Measurements from ENCODE around the gene UNG.

UNG gene

GRCh38 chr12:109092497-109093021 lies 4.8 kb upstream of the UNG start:
- peak; percentile 34 for DNase-seq

- peak; percentile 94 for DNase-seq
Measured at GRCh38 chr12:109093022-109093918, 4.1 kb upstream of the UNG start, which contains the start of gene ALKBH2. Gene ALKBH2 (minus strand): TSS chr12:109093472. CDS start chr12:109092786, 686 bp downstream.

GRCh38 chr12:109097140-109097434 lies 310 bp upstream of the UNG start:
- no peak for DNase-seq

- DNase-seq, result peak; percentile 50
Measured at GRCh38 chr12:109098183-109098604, 797 bp downstream of the UNG start.

GRCh38 chr12:109098651-109099050 lies 1.3 kb downstream of the UNG start:
- DNase-seq, result no peak

- peak; percentile 43 for DNase-seq
Measured at GRCh38 chr12:109099431-109100020, 2.1 kb downstream of the UNG start.

GRCh38 chr12:109100741-109101140 lies 3.3 kb downstream of the UNG start:
- DNase-seq, result no peak

GRCh38 chr12:109102491-109102890 lies 5.1 kb downstream of the UNG start:
- no peak for DNase-seq

- DNase-seq, result no peak
Measured at GRCh38 chr12:109105176-109105575, 7.8 kb downstream of the UNG start.

- DNase-seq, result no peak
Measured at GRCh38 chr12:109109746-109110350, 12.5 kb downstream of the UNG start.

- DNase-seq, result peak; percentile 73
Measured at GRCh38 chr12:109110988-109111495, 13.6 kb downstream of the UNG start.

- DNase-seq, result no peak
Measured at GRCh38 chr12:109112720-109113465, 15.5 kb downstream of the UNG start.

GRCh38 chr12:109113661-109114321 lies 16.4 kb downstream of the UNG start:
- DNase-seq, result no peak

GRCh38 chr12:109114644-109115043 lies 17.2 kb downstream of the UNG start:
- no peak for DNase-seq

- DNase-seq, result no peak
Measured at GRCh38 chr12:109115404-109115757, 18.0 kb downstream of the UNG start.

- no peak for DNase-seq
Measured at GRCh38 chr12:109115758-109116610, 18.6 kb downstream of the UNG start, which contains the start of gene ACACB. Gene ACACB (plus strand): TSS chr12:109116587. CDS start chr12:109139406, 22,819 bp downstream.

- no peak for DNase-seq
Measured at GRCh38 chr12:109116611-109116949, 19.2 kb downstream of the UNG start.

GRCh38 chr12:109120095-109120494 lies 22.7 kb downstream of the UNG start:
- DNase-seq, result no peak

GRCh38 chr12:109120557-109120956 lies 23.2 kb downstream of the UNG start:
- DNase-seq, result no peak

- DNase-seq, result no peak
Measured at GRCh38 chr12:109121346-109121880, 24.0 kb downstream of the UNG start.
